HEK293 (cell line): Measurements from ENCODE around the gene RHOJ.

ENCODE experiments used
- CTCF ChIA-PET: fragments of 350-600 bp; formaldehyde crosslinking; extraction: SDS; loops from one replicate; lab custom pipeline; 2021; ENCODE audit warnings: antibody characterized with exemption; lab: Yijun Ruan, JAX
- POLR2A ChIA-PET: fragments of 300-600 bp; formaldehyde crosslinking; extraction: SDS; loops from one replicate; lab custom pipeline; 2020; ENCODE audit warnings: antibody characterized with exemption, inconsistent platforms; lab: Yijun Ruan, JAX
- H3K27ac ChIP-seq: fragments of 200-500 bp; sonication (Bioruptor generic); 2 replicates; pipeline ENCODE4 v1.5.1; 2014; ENCODE audit warnings: low read depth, low read length, control low read depth, inconsistent platforms; ENCODE audit errors: extremely low read depth
- H3K36me3 ChIP-seq, 2 experiments: fragments of 200-500 bp in 1 of 2; sonication (Bioruptor generic) in 1 of 2; 1 replicate in 1 of 2; 2 replicates in 1 of 2; pipeline ENCODE4 v1.5.1; 2014 to 2017; ENCODE audit warnings: inconsistent platforms in 2 of 2, low read length in 2 of 2; ENCODE audit not compliant: control insufficient read depth in 2 of 2, insufficient read depth in 1 of 2
- H3K4me1 ChIP-seq: fragments of 200-500 bp; sonication (Bioruptor generic); 2 replicates; pipeline ENCODE4 v1.5.1; 2014; ENCODE audit warnings: mild to moderate bottlenecking, low read length, inconsistent platforms; ENCODE audit not compliant: control insufficient read depth, insufficient read depth
- H3K4me3 ChIP-seq: 2 replicates; pipeline ENCODE4 v1.5.1; 2011; ENCODE audit warnings: low read depth, mild to moderate bottlenecking, control low read depth, low read length, moderate library complexity
- H3K9me3 ChIP-seq: fragments of 200-500 bp; sonication (Bioruptor generic); 2 replicates; pipeline ENCODE4 v1.5.1; 2014; ENCODE audit warnings: low read depth, low read length, inconsistent platforms; ENCODE audit not compliant: control insufficient read depth, insufficient read depth
- BCL11B ChIP-seq: fragments of 450-650 bp; formaldehyde crosslinking; IDR thresholded peaks from 2 replicates; pipeline ENCODE4 v1.5.1; 2016; ENCODE audit warnings: low read depth, missing biosample characterization, missing genetic modification characterization
- GFI1B ChIP-seq: fragments of 450-650 bp; formaldehyde crosslinking; IDR thresholded peaks from 2 replicates; pipeline ENCODE4 v1.5.1; 2016; ENCODE audit warnings: missing biosample characterization, missing genetic modification characterization
- HOXC10 ChIP-seq: sonication (generic); formaldehyde crosslinking; IDR thresholded peaks from 2 replicates; pipeline ENCODE4 v1.8.1; 2023; ENCODE audit warnings: mild to moderate bottlenecking, missing genetic modification reagents
- IKZF3 ChIP-seq: fragments of 450-650 bp; IDR thresholded peaks from 2 replicates; pipeline ENCODE4 v1.5.0; 2018; ENCODE audit warnings: missing biosample characterization, mild to moderate bottlenecking, missing genetic modification characterization, moderate library complexity
- KLF16 ChIP-seq: fragments of 450-650 bp; formaldehyde crosslinking; IDR thresholded peaks from 2 replicates; pipeline ENCODE4 v1.5.1; 2017; ENCODE audit warnings: missing biosample characterization, missing genetic modification characterization
- SCRT1 ChIP-seq: fragments of 450-650 bp; formaldehyde crosslinking; IDR thresholded peaks from 2 replicates; pipeline ENCODE4 v1.5.1; 2016; ENCODE audit warnings: missing biosample characterization, missing genetic modification characterization, borderline replicate concordance
- SCRT2 ChIP-seq: fragments of 450-650 bp; formaldehyde crosslinking; IDR thresholded peaks from 2 replicates; pipeline ENCODE4 v1.5.1; 2016; ENCODE audit warnings: missing biosample characterization, missing genetic modification characterization
- SETDB1 ChIP-seq: IDR thresholded peaks from one replicate; pipeline ENCODE4 v1.6.1; 2017; ENCODE audit warnings: mild to moderate bottlenecking, low read length, moderate library complexity, mixed read lengths; ENCODE audit not compliant: insufficient read length
- ZBTB1 ChIP-seq: fragments of 450-650 bp; formaldehyde crosslinking; IDR thresholded peaks from 2 replicates; pipeline ENCODE4 v1.5.1; 2016; ENCODE audit warnings: missing biosample characterization, missing genetic modification characterization
- ZBTB21 ChIP-seq: fragments of 450-650 bp; formaldehyde crosslinking; IDR thresholded peaks from 2 replicates; pipeline ENCODE4 v1.5.1; 2017; ENCODE audit warnings: missing biosample characterization, missing genetic modification characterization
- ZBTB7A ChIP-seq: fragments of 450-650 bp; formaldehyde crosslinking; IDR thresholded peaks from 2 replicates; pipeline ENCODE4 v1.5.1; 2016; ENCODE audit warnings: low read depth, missing biosample characterization, missing genetic modification characterization
- ZNF155 ChIP-seq: fragments of 450-650 bp; formaldehyde crosslinking; IDR thresholded peaks from 2 replicates; pipeline ENCODE4 v1.5.1; 2016; ENCODE audit warnings: missing biosample characterization, missing genetic modification characterization
- ZNF202 ChIP-seq: fragments of 450-650 bp; formaldehyde crosslinking; IDR thresholded peaks from 2 replicates; pipeline ENCODE4 v1.5.1; 2016; ENCODE audit warnings: missing biosample characterization, missing genetic modification characterization, borderline replicate concordance
- ZNF211 ChIP-seq: fragments of 450-650 bp; formaldehyde crosslinking; IDR thresholded peaks from 2 replicates; pipeline ENCODE4 v1.5.1; 2016; ENCODE audit warnings: low read depth, missing biosample characterization, missing genetic modification characterization
- ZNF248 ChIP-seq: fragments of 450-650 bp; formaldehyde crosslinking; IDR thresholded peaks from 2 replicates; pipeline ENCODE4 v1.5.1; 2017; ENCODE audit warnings: missing biosample characterization, missing genetic modification characterization
- ZNF274 ChIP-seq, 2 experiments: fragments of 200-500 bp in 1 of 2; fragments of 450-650 bp in 1 of 2; sonication (Bioruptor generic) in 1 of 2; formaldehyde crosslinking in 1 of 2; IDR thresholded peaks; 2 replicates each; pipeline versions ENCODE4 v1.5.1 to v1.6.1; 2014 to 2016; ENCODE audit warnings: borderline replicate concordance in 1 of 2, inconsistent platforms in 1 of 2, low read length in 1 of 2, missing biosample characterization in 1 of 2, missing genetic modification characterization in 1 of 2
- ZNF335 ChIP-seq: fragments of 450-650 bp; formaldehyde crosslinking; conservative IDR thresholded peaks from 2 replicates; pipeline ENCODE4 v1.5.1; 2016; ENCODE audit warnings: missing biosample characterization, missing genetic modification characterization
- ZNF530 ChIP-seq: fragments of 450-650 bp; formaldehyde crosslinking; IDR thresholded peaks from 2 replicates; pipeline ENCODE4 v1.5.1; 2016; ENCODE audit warnings: low read depth, missing biosample characterization, missing genetic modification characterization
- ZNF549 ChIP-seq: fragments of 450-650 bp; IDR thresholded peaks from 2 replicates; pipeline ENCODE4 v1.5.1; 2018; ENCODE audit warnings: missing biosample characterization, missing genetic modification characterization, mild to moderate bottlenecking, inconsistent platforms, moderate library complexity
- ZNF558 ChIP-seq: fragments of 450-650 bp; formaldehyde crosslinking; IDR thresholded peaks from 2 replicates; pipeline ENCODE4 v1.5.1; 2016; ENCODE audit warnings: missing biosample characterization, missing genetic modification characterization
- ZNF571 ChIP-seq: fragments of 450-650 bp; formaldehyde crosslinking; IDR thresholded peaks from 2 replicates; pipeline ENCODE4 v1.5.0; 2017; ENCODE audit warnings: missing biosample characterization, missing genetic modification characterization
- ZNF626 ChIP-seq: fragments of 450-650 bp; sonication (Bioruptor Pico); formaldehyde crosslinking; IDR thresholded peaks from 2 replicates; pipeline ENCODE4 v1.5.1; 2018; ENCODE audit warnings: missing biosample characterization, missing genetic modification characterization, inconsistent platforms
- ZNF707 ChIP-seq: fragments of 450-650 bp; formaldehyde crosslinking; IDR thresholded peaks from 2 replicates; pipeline ENCODE4 v1.5.1; 2016; ENCODE audit warnings: missing biosample characterization, missing genetic modification characterization
- ZNF777 ChIP-seq: fragments of 450-650 bp; formaldehyde crosslinking; IDR thresholded peaks from 2 replicates; pipeline ENCODE4 v1.5.1; 2017; ENCODE audit warnings: missing biosample characterization, missing genetic modification characterization, borderline replicate concordance
- ZNF792 ChIP-seq: fragments of 450-650 bp; formaldehyde crosslinking; IDR thresholded peaks from 2 replicates; pipeline ENCODE4 v1.5.1; 2016; ENCODE audit warnings: missing biosample characterization, missing genetic modification characterization
- TF ChIP-seq, protein P1 (sequence below): fragments of 450-650 bp; formaldehyde crosslinking; IDR thresholded peaks from 2 replicates; pipeline ENCODE4 v1.5.1; 2016; ENCODE audit warnings: missing biosample characterization, missing genetic modification characterization, borderline replicate concordance
- TF ChIP-seq, protein P2 (sequence below): fragments of 450-650 bp; formaldehyde crosslinking; IDR thresholded peaks from 2 replicates; pipeline ENCODE4 v1.5.1; 2016; ENCODE audit warnings: missing biosample characterization, missing genetic modification characterization
- TF ChIP-seq, protein P3 (sequence below): fragments of 450-650 bp; formaldehyde crosslinking; IDR thresholded peaks from 2 replicates; pipeline ENCODE4 v1.5.1; 2017; ENCODE audit warnings: missing biosample characterization, missing genetic modification characterization
- TF ChIP-seq, protein P4 (sequence below): fragments of 450-650 bp; formaldehyde crosslinking; IDR thresholded peaks from 2 replicates; pipeline ENCODE4 v1.5.1; 2016; ENCODE audit warnings: missing biosample characterization, missing genetic modification characterization

The RHOJ gene

DNA sequence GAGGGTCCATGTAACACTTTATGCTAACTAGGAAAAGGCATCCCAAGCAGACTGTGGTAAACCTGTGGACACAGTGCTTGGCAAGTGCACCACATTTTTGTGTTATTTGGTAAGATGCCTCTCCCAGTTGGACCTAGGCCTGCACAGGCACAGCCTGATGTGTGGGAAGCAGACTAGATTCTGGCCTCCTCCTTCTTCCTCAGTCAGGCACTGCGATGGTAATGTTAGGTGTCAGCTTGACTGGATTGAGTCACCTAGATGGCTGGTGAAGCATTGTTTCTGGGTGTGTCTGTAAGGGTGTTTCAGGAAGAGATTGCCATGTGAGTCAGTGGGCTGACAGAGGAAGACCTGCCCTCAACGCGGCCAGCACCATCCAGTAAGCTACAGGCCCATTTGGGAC is 25.3 kb upstream of the RHOJ start (continued):
- TF ChIP-seq BCL11B (no peak), ZNF549 (tag by site-specific recombination) (no peak), KLF16 (tag by site-specific recombination) (no peak)

DNA sequence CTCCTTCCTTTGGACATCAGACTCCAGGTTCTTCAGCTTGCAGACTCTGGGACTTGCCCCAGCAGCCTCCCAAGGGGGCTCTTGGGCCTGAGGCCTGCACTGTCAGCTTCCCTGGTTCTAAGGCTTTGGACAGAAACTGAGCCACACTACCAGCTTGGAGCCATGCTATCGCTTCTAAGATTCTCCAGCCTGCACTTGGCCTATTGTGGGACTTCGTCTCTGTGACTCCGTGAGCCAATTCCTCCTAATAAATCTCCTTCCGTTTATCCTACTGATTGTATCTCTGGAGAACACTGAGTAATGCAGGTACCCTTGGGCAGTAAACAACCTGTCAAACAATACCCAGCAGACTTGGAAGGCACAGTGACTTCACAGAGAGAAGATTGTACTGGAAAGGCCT is 24.9 kb upstream of the RHOJ start:
- CTCF ChIA-PET = interaction anchor here (0.7 kb wide), 2 partner anchors 80 to 1124 kb away, joined by 5 to 6 read pairs; no protein-coding TSS in a partner anchor

DNA sequence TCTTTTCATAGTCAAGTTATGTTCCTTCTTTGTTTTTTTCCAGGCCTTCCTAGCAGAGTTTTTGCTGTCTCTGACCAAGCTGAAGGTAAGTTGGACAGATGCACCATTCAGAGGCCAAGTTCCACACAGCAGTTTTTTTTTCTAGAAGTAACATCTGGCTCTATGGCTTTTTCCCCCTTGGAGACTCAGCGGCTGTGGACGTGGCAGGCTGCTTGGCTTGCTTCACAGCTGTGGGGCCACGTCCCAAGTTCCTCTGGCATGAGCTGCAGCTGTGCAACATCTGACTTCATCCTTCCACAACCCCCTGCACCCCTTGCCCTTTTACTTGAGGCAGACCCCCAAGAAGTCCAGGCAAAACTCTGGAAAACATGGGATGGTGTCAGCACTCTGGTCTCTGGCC is 24.2 kb upstream of the RHOJ start:
- Histone ChIP-seq H3K4me1 (no peaks in the 10 kb centered on the region), H3K9me3 (no peaks in the 10 kb centered on the region), H3K4me3 (no peak overlapping the region), H3K36me3 (no peaks in the 10 kb centered on the region), H3K27ac (no peak overlapping the region)
- CTCF ChIA-PET = interaction anchor here (0.7 kb wide), 2 partner anchors 80 to 1123 kb away, joined by 5 to 6 read pairs; no protein-coding TSS in a partner anchor
- POLR2A ChIA-PET = no interaction called here
- TF ChIP-seq ZNF202 (tag by site-specific recombination) (no peak), ZNF558 (tag by site-specific recombination) (no peak), ZNF626 (tag by site-specific recombination) (no peak), ZNF274 (IDR thresholded peaks at IDR 0.05; ENCODE audit: low read length) (no peak), ZNF274 (tag by site-specific recombination; IDR thresholded peaks at IDR 0.05; ENCODE audit: borderline replicate concordance) (no peak), ZNF707 (tag by site-specific recombination) (no peak), ZBTB21 (tag by site-specific recombination) (no peak), ZNF777 (tag by site-specific recombination) (no peak), ZNF248 (tag by site-specific recombination) (no peak), ZBTB7A (tag by site-specific recombination) (no peak), ZNF155 (no peak), IKZF3 (tag by site-specific recombination) (no peak), SETDB1 (no peak), ZNF211 (tag by site-specific recombination) (no peak)
- TF ChIP-seq, protein P1, sequence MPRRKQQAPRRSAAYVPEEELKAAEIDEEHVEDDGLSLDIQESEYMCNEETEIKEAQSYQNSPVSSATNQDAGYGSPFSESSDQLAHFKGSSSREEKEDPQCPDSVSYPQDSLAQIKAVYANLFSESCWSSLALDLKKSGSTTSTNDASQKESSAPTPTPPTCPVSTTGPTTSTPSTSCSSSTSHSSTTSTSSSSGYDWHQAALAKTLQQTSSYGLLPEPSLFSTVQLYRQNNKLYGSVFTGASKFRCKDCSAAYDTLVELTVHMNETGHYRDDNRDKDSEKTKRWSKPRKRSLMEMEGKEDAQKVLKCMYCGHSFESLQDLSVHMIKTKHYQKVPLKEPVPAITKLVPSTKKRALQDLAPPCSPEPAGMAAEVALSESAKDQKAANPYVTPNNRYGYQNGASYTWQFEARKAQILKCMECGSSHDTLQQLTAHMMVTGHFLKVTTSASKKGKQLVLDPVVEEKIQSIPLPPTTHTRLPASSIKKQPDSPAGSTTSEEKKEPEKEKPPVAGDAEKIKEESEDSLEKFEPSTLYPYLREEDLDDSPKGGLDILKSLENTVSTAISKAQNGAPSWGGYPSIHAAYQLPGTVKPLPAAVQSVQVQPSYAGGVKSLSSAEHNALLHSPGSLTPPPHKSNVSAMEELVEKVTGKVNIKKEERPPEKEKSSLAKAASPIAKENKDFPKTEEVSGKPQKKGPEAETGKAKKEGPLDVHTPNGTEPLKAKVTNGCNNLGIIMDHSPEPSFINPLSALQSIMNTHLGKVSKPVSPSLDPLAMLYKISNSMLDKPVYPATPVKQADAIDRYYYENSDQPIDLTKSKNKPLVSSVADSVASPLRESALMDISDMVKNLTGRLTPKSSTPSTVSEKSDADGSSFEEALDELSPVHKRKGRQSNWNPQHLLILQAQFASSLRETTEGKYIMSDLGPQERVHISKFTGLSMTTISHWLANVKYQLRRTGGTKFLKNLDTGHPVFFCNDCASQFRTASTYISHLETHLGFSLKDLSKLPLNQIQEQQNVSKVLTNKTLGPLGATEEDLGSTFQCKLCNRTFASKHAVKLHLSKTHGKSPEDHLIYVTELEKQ (tag by site-specific recombination) = no peak
- TF ChIP-seq, protein P2, sequence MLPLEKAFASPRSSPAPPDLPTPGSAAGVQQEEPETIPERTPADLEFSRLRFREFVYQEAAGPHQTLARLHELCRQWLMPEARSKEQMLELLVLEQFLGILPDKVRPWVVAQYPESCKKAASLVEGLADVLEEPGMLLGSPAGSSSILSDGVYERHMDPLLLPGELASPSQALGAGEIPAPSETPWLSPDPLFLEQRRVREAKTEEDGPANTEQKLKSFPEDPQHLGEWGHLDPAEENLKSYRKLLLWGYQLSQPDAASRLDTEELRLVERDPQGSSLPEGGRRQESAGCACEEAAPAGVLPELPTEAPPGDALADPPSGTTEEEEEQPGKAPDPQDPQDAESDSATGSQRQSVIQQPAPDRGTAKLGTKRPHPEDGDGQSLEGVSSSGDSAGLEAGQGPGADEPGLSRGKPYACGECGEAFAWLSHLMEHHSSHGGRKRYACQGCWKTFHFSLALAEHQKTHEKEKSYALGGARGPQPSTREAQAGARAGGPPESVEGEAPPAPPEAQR = no peak

More for the DNA sequence above, 24.9 kb upstream of the RHOJ start:
- Histone ChIP-seq H3K27ac (no peak overlapping the region), H3K36me3 (no peaks in the 10 kb centered on the region)
- TF ChIP-seq ZBTB1 (no peak), ZNF792 (tag by site-specific recombination) (no peak), HOXC10 (CRISPR knock-in tag) (no peak), ZNF274 (IDR thresholded peaks at IDR 0.05; ENCODE audit: low read length) (no peak), ZNF274 (tag by site-specific recombination; IDR thresholded peaks at IDR 0.05; ENCODE audit: borderline replicate concordance) (no peak), SCRT2 (tag by site-specific recombination) (no peak), ZNF777 (tag by site-specific recombination) (no peak), ZNF571 (tag by site-specific recombination) (no peak), ZNF530 (no peak), ZNF335 (tag by site-specific recombination) (no peak), ZNF626 (tag by site-specific recombination) (no peak), SCRT1 (no peak), GFI1B (tag by site-specific recombination) (no peak), BCL11B (no peak)
- TF ChIP-seq, protein P3, sequence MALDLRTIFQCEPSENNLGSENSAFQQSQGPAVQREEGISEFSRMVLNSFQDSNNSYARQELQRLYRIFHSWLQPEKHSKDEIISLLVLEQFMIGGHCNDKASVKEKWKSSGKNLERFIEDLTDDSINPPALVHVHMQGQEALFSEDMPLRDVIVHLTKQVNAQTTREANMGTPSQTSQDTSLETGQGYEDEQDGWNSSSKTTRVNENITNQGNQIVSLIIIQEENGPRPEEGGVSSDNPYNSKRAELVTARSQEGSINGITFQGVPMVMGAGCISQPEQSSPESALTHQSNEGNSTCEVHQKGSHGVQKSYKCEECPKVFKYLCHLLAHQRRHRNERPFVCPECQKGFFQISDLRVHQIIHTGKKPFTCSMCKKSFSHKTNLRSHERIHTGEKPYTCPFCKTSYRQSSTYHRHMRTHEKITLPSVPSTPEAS (tag by site-specific recombination) = no peak
- TF ChIP-seq, protein P4, sequence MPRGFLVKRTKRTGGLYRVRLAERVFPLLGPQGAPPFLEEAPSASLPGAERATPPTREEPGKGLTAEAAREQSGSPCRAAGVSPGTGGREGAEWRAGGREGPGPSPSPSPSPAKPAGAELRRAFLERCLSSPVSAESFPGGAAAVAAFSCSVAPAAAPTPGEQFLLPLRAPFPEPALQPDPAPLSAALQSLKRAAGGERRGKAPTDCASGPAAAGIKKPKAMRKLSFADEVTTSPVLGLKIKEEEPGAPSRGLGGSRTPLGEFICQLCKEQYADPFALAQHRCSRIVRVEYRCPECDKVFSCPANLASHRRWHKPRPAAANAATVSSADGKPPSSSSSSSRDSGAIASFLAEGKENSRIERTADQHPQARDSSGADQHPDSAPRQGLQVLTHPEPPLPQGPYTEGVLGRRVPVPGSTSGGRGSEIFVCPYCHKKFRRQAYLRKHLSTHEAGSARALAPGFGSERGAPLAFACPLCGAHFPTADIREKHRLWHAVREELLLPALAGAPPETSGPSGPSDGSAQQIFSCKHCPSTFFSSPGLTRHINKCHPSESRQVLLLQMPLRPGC (tag by site-specific recombination) = no peak
- TF ChIP-seq, all 188 proteins: peak for 0
- H3K4me3 ChIP-seq = no peak overlapping the region
- no peaks in the 10 kb centered on the region for H3K9me3 ChIP-seq
- no peaks in the 10 kb centered on the region for H3K4me1 ChIP-seq
- POLR2A ChIA-PET = no interaction called here
